ENCODE data around the gene TNNC1.
A peak's percentile ranks its signal among the peaks of the same experiment; 100 is the strongest.

TNNC1 gene

GRCh38 chr3:52483577-52484381, 29.9 kb upstream of the TNNC1 start:
- no peak for DNase-seq

DNA sequence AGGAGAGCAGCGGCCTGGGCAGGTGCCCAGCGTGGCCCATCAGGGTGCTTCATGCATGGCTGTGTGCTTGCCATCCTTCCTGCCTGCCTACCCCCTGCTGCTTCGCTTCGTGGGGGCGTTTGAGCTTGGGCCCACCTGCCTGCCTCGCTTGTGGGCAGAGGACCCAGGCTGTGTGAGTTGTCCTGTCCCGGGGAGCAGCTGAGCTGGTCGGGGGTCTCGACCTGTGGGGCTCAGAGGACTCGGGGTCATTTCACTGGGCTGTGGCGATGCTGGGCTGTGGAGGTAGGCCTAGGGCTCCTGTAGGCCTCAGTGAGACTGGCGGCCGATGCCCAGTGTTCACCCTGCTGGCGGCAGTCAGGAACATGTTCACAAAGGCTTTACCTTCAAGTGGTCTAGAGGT, 29.2 kb upstream of the TNNC1 start:
- DNase-seq: no peak

GRCh38 chr3:52481819-52482521, 28.1 kb upstream of the TNNC1 start:
- no peak for DNase-seq

GRCh38 chr3:52480768-52481715, 27.2 kb upstream of the TNNC1 start:
- no peak for DNase-seq

GRCh38 chr3:52479877-52480575, 26.2 kb upstream of the TNNC1 start:
- no peak for DNase-seq

GRCh38 chr3:52479037-52479876, 25.4 kb upstream of the TNNC1 start:
- no peak for DNase-seq

DNA sequence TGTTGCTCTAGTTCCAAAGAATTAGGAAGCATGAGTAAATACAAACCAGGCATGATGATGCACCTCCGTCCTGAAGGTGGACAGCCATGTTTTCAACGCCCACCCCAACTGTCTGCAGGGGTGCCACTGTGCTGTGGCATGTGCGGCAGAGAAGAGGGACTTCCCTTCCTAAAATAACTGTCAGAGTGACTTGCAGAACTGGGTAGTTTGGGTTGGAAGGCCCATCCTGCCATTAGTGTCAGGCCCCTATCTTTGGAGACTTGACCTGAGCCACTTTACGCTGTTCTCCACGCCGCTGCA, 23.9 kb upstream of the TNNC1 start:
- DNase-seq: no peak

DNA sequence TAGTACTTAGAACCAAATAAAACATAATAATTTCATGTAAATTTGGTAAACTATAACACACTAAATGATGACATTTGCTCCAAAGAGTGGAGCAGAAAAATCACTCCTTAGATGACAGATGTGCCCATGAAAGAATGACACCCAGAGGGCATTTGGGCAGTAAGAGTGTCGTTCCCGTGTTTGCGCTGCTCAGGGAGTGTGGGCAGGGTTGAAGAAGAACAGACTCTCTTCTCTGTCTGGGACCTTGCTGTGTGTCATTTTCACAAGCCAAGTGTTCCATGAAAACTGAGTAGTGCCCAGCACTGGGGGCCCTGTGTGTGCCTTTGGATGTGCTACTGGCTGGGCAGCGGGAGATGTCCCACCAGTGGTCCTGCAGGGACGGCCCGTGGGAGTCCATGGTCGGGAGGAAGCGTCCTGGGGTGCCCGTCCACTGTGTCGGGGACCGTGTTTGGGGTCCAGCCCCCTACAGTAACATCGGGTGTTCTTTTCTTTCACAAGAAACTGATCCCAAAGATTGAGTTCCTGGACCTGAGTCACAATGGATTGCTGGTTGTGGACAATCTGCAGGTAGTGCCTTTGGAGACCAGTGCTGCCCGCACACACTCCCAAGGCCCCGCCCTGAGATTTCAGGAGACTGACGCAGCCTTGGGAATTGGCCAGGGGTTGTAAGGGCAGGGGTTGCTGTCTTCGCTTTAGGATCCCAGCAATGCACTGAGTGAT, 23.4 kb upstream of the TNNC1 start:
- DNase-seq: no peak

DNA sequence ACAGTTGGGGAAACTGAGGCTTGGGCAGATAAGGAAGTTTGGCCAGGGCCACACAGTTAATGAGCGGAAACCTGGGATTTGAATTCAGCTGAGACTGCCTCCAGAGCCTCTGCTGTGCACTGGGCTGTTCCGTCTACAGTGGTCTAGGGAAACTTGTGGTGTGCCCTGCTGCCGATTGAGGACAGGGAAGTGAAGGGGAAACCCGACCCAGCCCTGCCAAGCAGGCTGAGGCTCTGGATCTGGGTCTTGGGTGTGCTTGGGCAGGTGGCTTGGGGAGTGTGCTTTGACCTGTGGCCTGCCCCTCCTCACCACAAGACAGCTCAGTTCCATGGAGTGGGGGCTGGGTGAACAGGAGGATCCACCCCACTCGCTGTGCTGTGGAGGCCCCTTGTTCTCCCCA, 19.2 kb upstream of the TNNC1 start:
- no peak for DNase-seq

- no peak for DNase-seq
Observed at GRCh38 chr3:52472239-52473000, 18.6 kb upstream of the TNNC1 start.

DNA sequence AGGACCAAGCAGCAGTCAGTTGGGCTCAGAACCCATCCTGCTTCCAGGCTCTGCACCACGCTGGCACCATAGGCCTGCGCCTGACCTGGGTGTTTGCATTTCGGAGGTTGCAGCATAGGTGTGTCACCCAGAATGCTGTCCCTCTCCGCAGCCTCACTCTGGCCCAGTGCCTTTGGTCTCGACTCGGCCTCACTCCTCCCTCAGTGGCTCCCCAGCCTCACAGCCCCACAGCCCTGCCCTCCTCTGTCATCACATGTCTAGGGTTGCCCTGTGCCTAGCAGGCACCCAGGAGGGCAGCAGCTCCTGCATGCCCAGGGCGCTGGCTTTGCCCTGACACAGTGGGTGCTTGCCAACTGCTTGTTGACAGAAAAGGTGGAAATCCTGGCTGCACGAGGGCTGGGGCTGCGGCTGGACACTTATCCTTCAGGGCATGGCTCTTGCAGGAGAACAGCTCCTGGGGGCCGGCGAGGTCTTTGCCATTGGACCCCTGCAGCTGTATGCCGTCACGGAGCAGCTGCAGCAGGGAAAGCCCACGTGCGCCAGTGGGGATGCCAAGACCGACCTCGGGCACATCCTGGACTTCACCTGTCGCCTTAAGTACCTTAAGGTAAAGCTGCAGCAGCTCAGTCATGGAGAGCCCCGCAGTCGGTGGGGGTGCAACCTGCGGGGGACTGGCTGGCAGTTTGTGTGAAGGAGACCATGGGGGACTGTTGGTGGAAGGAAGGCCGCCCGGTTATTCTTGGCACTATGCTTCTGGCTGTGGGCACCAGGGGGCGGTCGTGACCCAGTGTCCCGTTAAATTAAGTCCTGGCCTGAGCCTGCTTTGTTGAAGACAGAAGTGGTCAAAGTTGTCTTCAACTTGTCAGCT, 17.8 kb upstream of the TNNC1 start:
- peak in 1 of 2 experiments; percentile 25 for DNase-seq

- DNase-seq: no peak
Observed at GRCh38 chr3:52470920-52471319, 17.1 kb upstream of the TNNC1 start.

DNA sequence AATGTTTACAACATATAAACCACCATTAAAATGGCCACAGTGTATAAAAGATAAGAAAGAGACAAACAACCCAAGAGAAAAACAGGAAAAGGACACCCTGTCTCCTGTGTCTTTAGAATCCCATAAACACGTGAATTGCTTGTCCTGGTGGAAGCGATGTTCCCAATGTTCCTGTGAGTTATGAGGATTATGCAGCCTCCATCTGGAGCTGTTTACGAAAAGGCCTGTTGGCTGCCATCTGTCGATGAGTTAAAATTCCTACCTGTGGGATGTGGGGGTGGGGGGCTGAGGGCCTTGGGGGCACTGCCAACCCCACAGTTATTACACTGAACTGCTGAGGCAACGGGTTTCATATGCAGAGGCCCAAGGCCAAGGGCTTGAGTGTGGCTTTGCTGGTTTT, 15.2 kb upstream of the TNNC1 start:
- DNase-seq: no peak

GRCh38 chr3:52468336-52468735, 14.5 kb upstream of the TNNC1 start:
- no peak for DNase-seq

- DNase-seq: no peak
Observed at GRCh38 chr3:52463416-52463815, 9.6 kb upstream of the TNNC1 start.

- no peak for DNase-seq
Observed at GRCh38 chr3:52461874-52462273, 8.0 kb upstream of the TNNC1 start.

DNA sequence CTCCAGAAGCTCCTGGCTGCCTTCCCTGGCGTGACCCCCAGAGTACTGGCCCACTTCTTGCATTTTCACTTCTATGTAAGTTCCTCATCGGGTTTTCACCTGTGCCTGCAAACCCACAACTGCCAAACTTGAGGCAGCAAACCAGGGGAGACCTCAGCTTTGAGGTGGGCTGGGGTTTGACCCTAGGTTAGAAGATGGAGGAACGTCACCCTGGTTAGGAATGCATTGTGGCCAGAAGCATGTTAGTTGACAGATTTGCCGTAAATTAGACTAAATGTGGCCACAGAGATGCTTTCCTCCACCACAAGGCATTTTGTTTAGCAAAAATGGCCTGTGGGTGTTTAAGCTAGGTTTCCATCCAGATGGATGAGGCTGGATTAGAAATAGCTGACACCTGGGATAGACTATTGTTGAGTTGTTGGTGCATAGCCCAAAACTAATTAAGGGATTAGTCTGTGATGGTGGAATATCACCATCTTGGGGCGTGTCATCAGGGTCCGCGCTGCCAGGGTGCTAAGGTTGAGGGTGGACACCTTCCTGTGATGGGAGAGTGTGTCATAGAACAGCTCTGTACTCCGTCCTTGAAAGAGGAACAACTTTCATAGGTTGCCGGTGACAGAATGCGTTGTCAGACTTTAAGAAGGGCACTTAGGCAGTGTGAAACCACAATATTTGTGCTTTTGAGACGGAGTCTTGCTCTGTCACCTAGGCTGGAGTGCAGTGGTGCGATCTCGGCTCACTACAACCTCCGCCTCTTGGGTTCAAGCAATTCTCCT, 5.1 kb upstream of the TNNC1 start:
- DNase-seq: no peak

DNA sequence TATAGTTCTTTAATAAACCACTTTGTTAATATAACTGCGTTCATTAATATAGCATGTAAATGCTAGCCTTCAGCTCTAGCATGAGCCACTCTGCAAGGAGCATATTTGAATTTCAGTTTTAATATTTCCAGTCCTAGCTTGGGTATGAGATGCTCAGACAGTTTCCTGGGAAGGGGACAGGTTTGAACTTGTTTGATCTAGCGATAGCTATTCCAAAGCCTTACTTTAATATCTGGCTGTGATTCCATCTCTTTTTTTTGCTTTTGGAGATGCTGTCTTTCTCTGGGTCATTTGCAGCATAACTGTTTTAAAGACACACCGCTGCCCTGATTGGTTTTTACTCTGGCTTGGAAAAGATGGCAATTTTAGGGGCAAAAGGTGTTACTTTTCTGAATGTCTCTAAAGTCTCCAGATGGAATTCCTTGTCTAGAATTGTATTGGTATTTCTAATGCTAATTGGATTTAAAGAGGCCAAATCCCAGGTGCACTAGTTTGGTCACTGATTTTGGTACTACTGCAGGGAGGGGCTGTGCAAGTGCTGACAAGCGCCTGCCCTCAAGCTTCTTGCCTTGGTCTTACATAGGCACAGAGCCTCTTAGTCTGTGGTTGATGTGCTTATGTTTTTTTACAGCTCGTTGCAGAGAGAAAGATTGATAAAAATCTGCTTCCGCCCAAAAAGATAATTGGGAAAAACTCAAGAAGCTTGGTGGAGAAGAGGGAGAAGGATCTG, 4.4 kb upstream of the TNNC1 start:
- no peak for DNase-seq
